ENCODE data around the gene BLM.
"Not testable (repeated sequence)": the region's sequence is repeated elsewhere in the genome, so short reads cannot be mapped to it uniquely, and the experiment has no call there.

Gene BLM

DNA sequence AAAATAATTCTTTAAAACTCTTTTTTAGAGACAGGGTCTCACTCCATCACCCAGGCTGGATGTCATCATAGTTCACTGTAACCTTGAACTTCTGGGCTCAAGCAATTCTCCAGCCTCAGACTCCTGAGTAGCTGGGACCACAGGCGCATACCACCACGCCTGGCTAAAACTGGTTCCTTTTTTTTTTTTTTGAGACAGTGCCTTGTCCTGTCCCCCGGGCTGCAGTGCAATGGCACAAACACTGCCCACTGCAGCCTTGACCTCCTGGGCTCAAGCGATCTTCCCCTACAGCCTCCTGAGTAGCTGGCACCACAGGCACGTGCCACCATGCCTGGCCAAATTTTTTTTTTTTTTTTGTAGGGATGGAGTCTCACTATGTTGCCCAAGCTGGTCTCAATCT is 127.5 kb downstream of the BLM start:
- no peak for DNase-seq (ENCODE audit: low read depth)
- H3K4me3 ChIP-seq (ENCODE audit: low read depth, low read length): no peak overlapping the region
- TF ChIP-seq, protein P1, sequence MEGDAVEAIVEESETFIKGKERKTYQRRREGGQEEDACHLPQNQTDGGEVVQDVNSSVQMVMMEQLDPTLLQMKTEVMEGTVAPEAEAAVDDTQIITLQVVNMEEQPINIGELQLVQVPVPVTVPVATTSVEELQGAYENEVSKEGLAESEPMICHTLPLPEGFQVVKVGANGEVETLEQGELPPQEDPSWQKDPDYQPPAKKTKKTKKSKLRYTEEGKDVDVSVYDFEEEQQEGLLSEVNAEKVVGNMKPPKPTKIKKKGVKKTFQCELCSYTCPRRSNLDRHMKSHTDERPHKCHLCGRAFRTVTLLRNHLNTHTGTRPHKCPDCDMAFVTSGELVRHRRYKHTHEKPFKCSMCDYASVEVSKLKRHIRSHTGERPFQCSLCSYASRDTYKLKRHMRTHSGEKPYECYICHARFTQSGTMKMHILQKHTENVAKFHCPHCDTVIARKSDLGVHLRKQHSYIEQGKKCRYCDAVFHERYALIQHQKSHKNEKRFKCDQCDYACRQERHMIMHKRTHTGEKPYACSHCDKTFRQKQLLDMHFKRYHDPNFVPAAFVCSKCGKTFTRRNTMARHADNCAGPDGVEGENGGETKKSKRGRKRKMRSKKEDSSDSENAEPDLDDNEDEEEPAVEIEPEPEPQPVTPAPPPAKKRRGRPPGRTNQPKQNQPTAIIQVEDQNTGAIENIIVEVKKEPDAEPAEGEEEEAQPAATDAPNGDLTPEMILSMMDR (IDR thresholded peaks at IDR 0.05; ENCODE audit: low read depth, low read length, missing control alignments): no peak
- in situ Hi-C loops (cut with HindIII; ENCODE audit: low sequenced_read_pairs): no loop called here

DNA sequence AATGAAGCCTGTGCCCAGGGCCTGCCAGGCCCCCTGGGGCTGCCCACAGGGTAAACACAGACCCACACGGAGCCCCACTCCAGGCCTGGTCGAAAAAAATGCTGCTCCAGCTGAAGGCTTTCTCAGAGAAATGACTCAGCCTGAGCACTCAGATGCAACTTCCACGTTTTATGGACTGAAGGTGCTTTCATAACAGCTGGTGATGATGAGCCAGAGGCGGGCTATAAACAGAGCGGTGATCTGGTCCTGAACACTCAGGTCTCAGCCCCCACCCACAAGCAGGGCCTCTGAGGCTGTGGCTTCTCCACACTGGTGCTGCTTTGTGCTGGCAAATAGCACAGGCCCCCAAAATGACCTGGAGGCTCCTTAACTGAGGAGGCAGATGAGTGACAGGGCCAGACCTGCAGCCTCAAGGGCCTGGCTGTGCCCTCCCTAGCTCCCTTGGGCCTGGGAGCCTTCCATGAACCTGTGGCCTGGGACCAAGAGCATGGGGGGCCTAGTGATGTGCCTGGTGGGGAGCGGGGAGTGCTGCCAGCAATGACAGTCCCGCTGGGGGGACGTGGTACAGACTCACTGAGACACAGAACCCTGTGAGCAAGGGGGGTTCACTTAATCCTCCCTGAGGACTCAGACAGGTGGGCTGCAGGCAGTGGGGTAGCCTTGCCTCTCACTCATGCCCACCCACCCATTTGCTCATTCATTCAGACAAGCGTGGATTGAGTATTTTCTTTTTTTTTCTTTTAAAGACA is 128.2 kb downstream of the BLM start:
- TF ChIP-seq, protein P1 (IDR thresholded peaks at IDR 0.05; ENCODE audit: low read depth, low read length, missing control alignments): no peak
- in situ Hi-C loops (cut with HindIII; ENCODE audit: low sequenced_read_pairs): no loop called here
- no peak overlapping the region for H3K4me3 ChIP-seq (ENCODE audit: low read depth, low read length)
- peak; percentile 40 for DNase-seq (ENCODE audit: low read depth)

DNA sequence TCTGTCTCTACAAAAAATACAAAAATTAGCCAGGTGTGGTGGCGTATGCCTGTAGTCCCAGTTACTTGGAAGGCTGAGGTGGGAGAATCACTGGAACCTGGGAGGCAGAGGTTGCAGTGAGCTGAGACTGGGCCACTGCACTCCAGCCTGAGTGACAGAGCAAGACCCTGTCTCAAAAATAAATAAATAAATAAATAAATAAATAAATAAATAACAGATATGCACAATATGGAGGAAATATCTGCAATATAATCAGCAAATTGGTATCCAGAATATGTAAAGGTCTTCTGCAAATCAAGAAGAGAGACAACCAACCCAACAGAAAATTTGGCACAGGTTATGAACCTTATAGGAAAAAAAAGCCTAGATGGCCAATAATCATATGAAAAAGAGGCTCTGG is 132.3 kb downstream of the BLM start:
- H3K4me3 ChIP-seq (ENCODE audit: low read depth, low read length); DNase-seq (ENCODE audit: low read depth); in situ Hi-C loops (cut with HindIII; ENCODE audit: low sequenced_read_pairs): not testable (repeated sequence)

DNA sequence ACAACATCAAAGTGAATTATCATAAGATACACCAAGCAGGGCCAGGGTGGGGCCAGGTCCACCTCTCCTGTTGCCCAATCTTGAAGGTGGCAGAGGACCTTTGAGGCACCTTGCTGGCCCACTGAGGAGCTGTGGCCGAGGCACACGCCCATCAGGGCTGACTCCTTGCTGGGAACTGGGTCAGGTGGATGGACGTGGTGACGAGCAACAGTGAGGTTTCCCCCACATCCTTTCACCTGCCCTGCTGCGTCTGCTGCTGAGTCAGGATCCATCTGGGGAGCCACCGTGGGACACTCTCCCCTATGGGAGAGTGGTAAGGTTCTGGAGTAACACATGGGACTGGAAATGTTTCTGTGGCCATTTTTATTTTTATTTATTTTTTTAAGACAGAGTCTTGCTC is 134.0 kb downstream of the BLM start:
- TF ChIP-seq, protein P1 (IDR thresholded peaks at IDR 0.05; ENCODE audit: low read depth, low read length, missing control alignments): no peak
- in situ Hi-C loops (cut with HindIII; ENCODE audit: low sequenced_read_pairs): no loop called here
- no peak overlapping the region for H3K4me3 ChIP-seq (ENCODE audit: low read depth, low read length)
- DNase-seq (ENCODE audit: low read depth): no peak

DNA sequence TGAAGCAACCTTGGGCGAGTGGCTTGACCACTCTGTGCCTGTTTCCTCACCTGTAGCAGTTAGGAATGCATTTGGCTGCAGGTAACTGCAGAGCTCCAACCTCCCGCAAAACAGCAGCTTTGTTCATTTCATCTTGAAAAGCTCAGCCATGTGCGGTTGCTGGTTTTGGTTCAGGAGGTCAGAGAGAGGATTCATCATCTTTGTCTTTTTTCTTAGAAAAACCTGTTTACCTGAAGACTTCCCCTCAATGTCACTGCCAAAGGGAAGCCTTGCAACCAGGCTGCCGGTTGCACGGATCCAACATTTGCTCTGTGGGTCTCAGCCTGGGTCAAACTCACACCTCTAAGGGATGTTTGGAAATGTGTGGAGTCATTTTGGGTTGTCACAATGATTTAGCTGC is 134.8 kb downstream of the BLM start:
- no peak for DNase-seq (ENCODE audit: low read depth)
- TF ChIP-seq, protein P1 (IDR thresholded peaks at IDR 0.05; ENCODE audit: low read depth, low read length, missing control alignments): no peak
- no peak overlapping the region for H3K4me3 ChIP-seq (ENCODE audit: low read depth, low read length)
- in situ Hi-C loops (cut with HindIII; ENCODE audit: low sequenced_read_pairs): no loop called here

DNA sequence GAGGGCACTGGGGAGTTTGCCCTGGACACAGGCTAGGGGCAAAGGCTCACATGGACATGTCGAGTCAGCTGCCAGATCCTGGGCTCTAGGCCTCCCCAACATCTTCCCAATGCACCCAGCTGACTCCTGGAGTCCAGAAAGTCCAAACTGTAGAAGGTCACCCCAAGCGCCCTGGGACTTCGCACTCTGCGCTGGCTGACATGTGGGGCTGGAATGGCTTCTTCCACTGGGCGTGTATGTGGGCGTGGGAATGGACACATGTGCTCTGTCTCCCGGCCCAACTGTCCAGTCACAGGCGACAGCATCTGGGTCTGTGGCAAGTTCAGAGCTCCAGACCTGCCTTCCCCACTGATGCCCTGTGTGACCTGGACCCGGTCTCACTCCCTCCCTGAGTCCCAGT is 138.0 kb downstream of the BLM start:
- TF ChIP-seq, protein P1 (IDR thresholded peaks at IDR 0.05; ENCODE audit: low read depth, low read length, missing control alignments): no peak
- no peak for DNase-seq (ENCODE audit: low read depth)
- in situ Hi-C loops (cut with HindIII; ENCODE audit: low sequenced_read_pairs): no loop called here
- H3K4me3 ChIP-seq (ENCODE audit: low read depth, low read length): no peak overlapping the region

DNA sequence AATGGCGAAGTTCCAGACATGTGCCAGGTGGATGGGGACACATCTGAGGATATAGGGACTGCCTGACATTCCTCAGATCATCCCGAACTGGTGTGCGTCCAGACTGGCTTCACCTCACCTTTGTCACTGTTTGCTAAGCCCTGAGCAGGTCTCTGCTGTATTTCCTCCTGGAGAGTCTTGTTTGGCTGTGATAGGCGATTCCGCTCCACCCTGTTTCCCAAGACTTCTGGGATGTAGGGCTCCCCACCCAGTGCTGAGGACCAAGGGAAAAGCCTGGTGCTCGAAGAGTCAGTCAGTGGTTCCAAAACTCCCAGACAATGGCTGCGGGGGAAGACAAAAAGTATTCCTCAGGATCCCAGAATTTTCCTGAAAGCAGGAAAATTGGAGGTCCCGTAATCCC is 140.2 kb downstream of the BLM start:
- in situ Hi-C loops (cut with HindIII; ENCODE audit: low sequenced_read_pairs): no loop called here
- TF ChIP-seq, protein P1 (IDR thresholded peaks at IDR 0.05; ENCODE audit: low read depth, low read length, missing control alignments): no peak

More for the DNA sequence above, 140.2 kb downstream of the BLM start:
- no peak overlapping the region for H3K4me3 ChIP-seq (ENCODE audit: low read depth, low read length)
- no peak for DNase-seq (ENCODE audit: low read depth)
